Subcutaneous abdominal adipose tissue (tissue), 5 donors: ENCODE data around the gene LTB4R.

Experiments
- H3K27ac ChIP-seq: one replicate; pipeline ENCODE4 v1.7.0; 2013; ENCODE audit warnings: low read depth, mild to moderate bottlenecking, inconsistent platforms, low read length, moderate library complexity
- H3K27me3 ChIP-seq, 5 donors: one replicate each; pipeline ENCODE4 v1.7.0; 2013; ENCODE audit warnings: low read length in 5 of 5, inconsistent platforms in 1 of 5; ENCODE audit not compliant: control insufficient read depth in 5 of 5, insufficient read depth in 4 of 5
- H3K36me3 ChIP-seq, 5 donors: one replicate each; pipeline ENCODE4 v1.7.0; 2013; ENCODE audit warnings: low read length in 5 of 5; ENCODE audit not compliant: control insufficient read depth in 5 of 5, insufficient read depth in 5 of 5
- H3K4me1 ChIP-seq, 5 donors: one replicate each; pipeline ENCODE4 v1.7.0; 2013; ENCODE audit warnings: low read length in 5 of 5, mild to moderate bottlenecking in 3 of 5, moderate library complexity in 1 of 5; ENCODE audit not compliant: control insufficient read depth in 5 of 5, insufficient read depth in 5 of 5
- H3K4me3 ChIP-seq, 5 donors: one replicate each; pipeline ENCODE4 v1.7.0; 2013; ENCODE audit warnings: low read length in 5 of 5, low read depth in 1 of 5
- H3K9ac ChIP-seq, 5 donors: one replicate each; pipeline ENCODE4 v1.7.0; 2013; ENCODE audit warnings: low read length in 5 of 5, mild to moderate bottlenecking in 4 of 5, moderate library complexity in 3 of 5
- H3K9me3 ChIP-seq, 5 donors: one replicate each; pipeline ENCODE4 v1.7.0; 2013; ENCODE audit warnings: low read length in 5 of 5; ENCODE audit not compliant: control insufficient read depth in 5 of 5
- donor health status: healthy.
- donor health status: healthy.
- donor health status: healthy.
- donor health status: healthy.
- donor health status: healthy.

Gene LTB4R

DNA sequence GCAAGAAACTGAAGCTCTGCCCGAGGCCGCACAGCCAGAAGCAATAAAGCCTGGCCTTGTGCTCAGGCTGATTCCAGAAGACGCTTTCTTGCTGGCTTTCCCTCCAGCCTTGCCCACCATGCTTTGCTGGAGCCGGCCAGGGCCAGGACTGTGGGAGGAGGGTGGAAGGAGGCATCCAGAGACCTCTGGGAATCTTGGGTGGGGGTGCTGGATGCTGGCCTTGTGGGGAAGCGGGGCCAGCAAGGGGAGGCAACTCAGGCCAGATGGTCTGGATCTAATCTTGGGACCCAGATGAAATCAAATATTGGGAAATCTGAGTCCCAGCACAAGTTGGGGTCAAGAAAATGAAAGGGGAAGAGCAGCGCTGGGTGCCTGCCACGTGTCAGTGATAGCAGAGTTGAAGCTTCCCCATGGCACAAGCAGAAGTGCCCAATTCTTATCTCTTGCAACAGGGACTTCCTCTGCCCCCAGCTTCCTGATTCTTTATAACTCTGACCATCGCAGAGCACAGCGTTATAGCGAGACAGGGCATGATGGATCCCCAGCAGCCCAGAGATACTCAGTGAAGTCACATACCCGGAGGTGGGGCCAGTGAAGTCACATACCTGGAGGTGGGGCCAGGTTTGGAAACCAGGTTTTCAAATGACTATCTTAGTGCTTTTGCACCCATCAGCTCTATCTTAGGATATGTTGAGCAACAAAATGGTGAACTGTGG, 33.5 kb upstream of the LTB4R start:
- Histone ChIP-seq H3K27ac (peak overlapping the region; percentile 51), H3K27me3 (no peaks in the 10 kb centered on the region)

GRCh38 chr14:24278424-24278823, 32.9 kb upstream of the LTB4R start:
- Histone ChIP-seq H3K9ac (no peak overlapping the region), H3K36me3 (no peaks in the 10 kb centered on the region), H3K4me1 (peaks cover 3 to 77% (median 66%) of the 10 kb centered on the region in 5 donors), H3K27ac (peak overlapping the region; percentile 51), H3K4me3 (no peak overlapping the region), H3K27me3 (no peaks in the 10 kb centered on the region), H3K9me3 (no peaks in the 10 kb centered on the region)

More for the DNA sequence above, 33.5 kb upstream of the LTB4R start:
- H3K36me3 ChIP-seq = no peaks in the 10 kb centered on the region
- H3K4me1 ChIP-seq = peaks cover 3 to 81% (median 68%) of the 10 kb centered on the region in 5 donors
- H3K9ac ChIP-seq = peak overlapping the region in 1 of 5 donors; percentile 9
- peak overlapping the region in 1 of 5 donors; percentile 31 for H3K4me3 ChIP-seq
- H3K9me3 ChIP-seq = no peaks in the 10 kb centered on the region

GRCh38 chr14:24279301-24280186, 31.8 kb upstream of the LTB4R start:
- Histone ChIP-seq H3K4me3 (no peak overlapping the region), H3K9ac (no peak overlapping the region), H3K36me3 (no peaks in the 10 kb centered on the region), H3K27ac (no peak overlapping the region), H3K27me3 (no peaks in the 10 kb centered on the region), H3K4me1 (peaks cover 3 to 78% (median 66%) of the 10 kb centered on the region in 5 donors), H3K9me3 (no peaks in the 10 kb centered on the region)

DNA sequence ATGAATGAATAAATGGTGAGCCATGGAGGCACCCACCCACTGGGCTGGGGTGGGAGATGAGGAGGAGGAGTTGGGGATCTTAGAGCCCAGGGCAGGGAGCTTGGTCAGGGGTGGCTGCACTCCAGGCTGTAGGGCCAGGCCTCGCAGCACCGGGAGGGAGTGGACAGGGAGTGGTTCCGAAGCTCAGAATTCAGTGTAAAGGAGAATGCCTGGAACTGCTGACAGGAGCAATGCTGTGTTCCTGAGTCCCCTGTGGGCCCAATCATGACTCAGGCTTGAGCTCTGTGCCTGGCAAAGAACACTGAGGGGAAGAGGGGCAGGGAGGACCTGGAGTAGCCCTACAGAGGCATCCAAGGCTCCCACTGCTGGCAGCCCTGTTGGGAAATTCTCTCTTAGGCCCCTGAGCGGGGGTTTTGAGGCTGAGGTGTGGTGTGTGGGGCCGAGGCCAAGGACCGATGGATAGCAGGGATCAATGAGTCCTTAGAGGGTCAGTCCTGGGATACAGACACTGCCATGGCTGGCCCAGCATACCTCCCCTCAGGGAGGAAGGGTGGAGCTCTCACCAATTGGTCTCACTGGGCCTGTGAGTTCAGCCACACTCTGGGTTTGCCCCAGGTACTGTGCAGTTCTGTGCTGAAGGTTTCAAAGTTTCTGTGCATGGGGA, 30.4 kb upstream of the LTB4R start:
- H3K4me1 ChIP-seq = peaks cover 3 to 72% (median 64%) of the 10 kb centered on the region in 5 donors

DNA sequence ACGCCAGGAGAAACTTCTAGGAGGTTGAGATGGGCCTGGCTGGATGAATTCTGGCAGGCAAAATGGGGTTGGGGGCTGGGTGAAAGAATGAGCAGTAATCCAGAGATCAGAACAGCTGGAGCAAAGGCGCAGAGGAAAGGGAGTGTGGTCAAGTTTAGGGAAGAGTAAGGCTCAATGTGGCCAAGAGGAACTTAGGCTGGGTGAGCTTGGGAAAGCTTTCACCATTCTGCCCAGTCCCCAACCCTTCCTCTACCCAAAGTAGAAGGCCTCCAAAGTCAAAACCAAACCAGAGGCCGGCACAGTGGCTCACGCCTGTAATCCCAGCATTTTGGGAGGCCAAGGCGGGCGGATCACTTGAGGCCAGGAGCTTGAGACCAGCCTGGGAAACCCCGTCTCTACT, 29.7 kb upstream of the LTB4R start:
- peaks cover 3 to 72% (median 64%) of the 10 kb centered on the region in 5 donors for H3K4me1 ChIP-seq
- no peaks in the 10 kb centered on the region for H3K27me3 ChIP-seq
- no peaks in the 10 kb centered on the region for H3K36me3 ChIP-seq
- no peaks in the 10 kb centered on the region for H3K9me3 ChIP-seq
- peak overlapping the region; percentile 26 for H3K27ac ChIP-seq
- no peak overlapping the region for H3K9ac ChIP-seq
- no peak overlapping the region for H3K4me3 ChIP-seq

More for the DNA sequence above, 30.4 kb upstream of the LTB4R start:
- H3K36me3 ChIP-seq = no peaks in the 10 kb centered on the region
- H3K4me3 ChIP-seq = no peak overlapping the region
- H3K9me3 ChIP-seq = no peaks in the 10 kb centered on the region
- H3K27me3 ChIP-seq = no peaks in the 10 kb centered on the region
- peak overlapping the region; percentile 26 for H3K27ac ChIP-seq
- peak overlapping the region in 1 of 5 donors; percentile 30 for H3K9ac ChIP-seq

DNA sequence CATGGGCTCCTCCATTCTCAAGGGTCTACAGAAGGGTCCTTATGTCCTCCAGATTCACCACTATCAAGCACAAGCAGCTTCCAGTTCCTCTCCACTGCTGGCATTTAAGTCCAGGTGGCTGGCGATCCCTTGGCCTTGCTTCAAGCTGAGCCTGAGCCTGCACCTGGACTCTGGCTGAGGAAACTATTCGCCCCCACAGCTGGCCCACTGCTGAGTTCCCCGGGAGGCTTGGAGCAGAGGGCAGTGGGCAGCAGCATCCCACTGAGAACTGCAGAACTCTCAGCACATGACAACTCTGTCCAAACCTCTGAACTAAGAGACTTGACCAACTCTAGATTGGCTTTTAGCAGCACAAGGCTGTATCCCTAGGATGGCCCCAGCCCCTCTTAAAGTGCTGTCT, 28.6 kb upstream of the LTB4R start:
- Histone ChIP-seq H3K9ac (no peak overlapping the region), H3K9me3 (no peaks in the 10 kb centered on the region), H3K4me1 (peaks cover 3 to 63% (median 53%) of the 10 kb centered on the region in 5 donors), H3K4me3 (no peak overlapping the region), H3K36me3 (no peaks in the 10 kb centered on the region), H3K27ac (no peak overlapping the region), H3K27me3 (no peaks in the 10 kb centered on the region)

DNA sequence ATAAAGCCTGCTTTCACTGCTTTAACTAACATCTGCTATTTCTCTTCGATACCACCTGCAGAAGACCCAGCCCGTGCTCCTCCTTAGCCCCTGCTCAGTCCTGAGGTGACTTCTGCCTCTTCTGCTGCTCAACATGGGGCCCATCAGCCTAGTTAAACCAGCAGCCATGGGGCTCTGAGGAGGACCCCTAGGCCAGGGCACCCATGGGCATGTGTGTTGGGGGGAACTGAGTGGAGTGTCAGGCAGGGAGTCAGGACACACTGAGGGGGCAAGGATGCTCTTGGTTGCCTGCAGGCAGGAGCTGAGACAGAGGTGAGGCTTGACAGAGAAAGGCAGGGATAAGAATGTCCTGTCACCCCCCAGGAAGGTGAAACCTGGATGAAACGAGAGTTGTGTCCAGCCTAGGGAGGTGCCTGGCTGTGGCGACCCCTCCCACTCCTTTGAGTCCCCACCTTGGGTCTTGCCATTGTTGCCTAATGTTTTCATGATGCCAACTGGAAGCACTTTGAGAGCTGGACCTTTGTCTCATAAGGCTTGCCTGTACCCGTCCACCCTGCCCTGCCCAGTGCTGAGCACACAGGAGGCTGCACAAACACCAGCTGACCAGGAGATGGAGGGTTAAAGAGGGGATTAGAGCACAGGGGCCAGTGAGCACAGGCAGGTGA, 27.4 kb upstream of the LTB4R start:
- Histone ChIP-seq H3K4me3 (no peak overlapping the region), H3K27me3 (no peaks in the 10 kb centered on the region), H3K4me1 (peaks cover 3 to 51% (median 41%) of the 10 kb centered on the region in 5 donors), H3K36me3 (no peaks in the 10 kb centered on the region), H3K27ac (no peak overlapping the region), H3K9ac (no peak overlapping the region), H3K9me3 (no peaks in the 10 kb centered on the region)

DNA sequence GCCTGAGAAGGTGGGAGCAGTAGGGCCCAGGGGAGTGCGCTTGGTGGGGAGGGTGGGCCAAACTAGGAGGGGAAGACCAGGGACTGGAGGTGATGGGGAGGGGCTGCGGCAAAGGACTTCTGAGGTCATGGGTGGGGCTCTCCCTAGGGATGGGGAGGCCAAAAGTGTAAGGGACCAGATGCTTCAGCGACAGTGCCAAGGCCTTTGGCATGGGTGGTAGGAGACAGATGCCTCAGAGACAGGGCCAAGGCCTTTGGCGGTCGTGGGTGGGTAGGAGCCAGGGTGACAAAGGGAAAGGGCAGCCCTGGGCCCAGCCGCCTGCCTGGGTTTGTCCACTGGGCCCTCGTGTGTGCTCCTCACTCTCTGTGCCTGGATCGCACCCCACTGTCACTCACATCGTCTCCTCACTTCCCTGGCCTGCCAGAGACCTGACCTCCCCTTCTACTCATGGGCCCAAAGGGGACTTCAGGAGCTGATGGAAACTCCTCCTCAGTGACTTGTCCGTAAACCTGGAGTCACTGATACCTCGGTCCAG, 26.7 kb upstream of the LTB4R start:
- no peaks in the 10 kb centered on the region for H3K27me3 ChIP-seq
- H3K9me3 ChIP-seq = no peaks in the 10 kb centered on the region
- H3K27ac ChIP-seq = no peak overlapping the region
- H3K36me3 ChIP-seq = peaks cover 0 to 4% (median 3%) of the 10 kb centered on the region in 5 donors
- H3K9ac ChIP-seq = no peak overlapping the region
- peaks cover 3 to 44% (median 34%) of the 10 kb centered on the region in 5 donors for H3K4me1 ChIP-seq
- H3K4me3 ChIP-seq = no peak overlapping the region

DNA sequence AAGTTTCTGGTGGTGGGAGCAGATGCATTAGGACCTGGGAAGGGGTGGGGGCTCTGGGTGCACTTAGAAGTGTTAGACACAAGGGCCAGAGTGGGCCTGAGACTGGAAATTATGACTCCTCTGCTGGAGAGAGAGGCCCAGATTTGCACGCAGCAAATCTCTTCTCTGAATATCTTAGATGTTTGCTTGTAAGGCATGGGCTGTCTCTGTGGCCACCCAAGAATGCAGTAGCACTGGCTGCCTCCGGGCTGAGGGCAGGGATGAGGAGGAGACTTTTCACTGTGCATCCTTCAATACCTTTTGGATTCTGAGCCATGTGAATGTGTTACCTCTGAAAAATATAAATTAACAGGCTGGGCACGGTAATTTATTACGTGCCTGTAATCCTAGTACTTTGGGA, 26.0 kb upstream of the LTB4R start:
- Histone ChIP-seq H3K36me3 (peaks cover 0 to 12% (median 11%) of the 10 kb centered on the region in 5 donors), H3K27me3 (no peaks in the 10 kb centered on the region), H3K4me1 (peaks cover 3 to 37% (median 30%) of the 10 kb centered on the region in 5 donors)

More for the DNA sequence above, 26.0 kb upstream of the LTB4R start:
- Histone ChIP-seq H3K9me3 (no peaks in the 10 kb centered on the region), H3K9ac (no peak overlapping the region), H3K27ac (no peak overlapping the region), H3K4me3 (no peak overlapping the region)
